BLaER1 treated with 17β-estradiol and CSF1 and Interleukin-3, amounts not matched to agents 10 nM and 100 nM (cell line): Measurements from ENCODE around the gene PTGR3.

Experiments
- H3K27ac ChIP-seq, 11 experiments: shearing (Covaris generic); formaldehyde crosslinking; 2 replicates each; pipeline ENCODE4 v1.8.1; 2022
- H3K27me3 ChIP-seq, 11 experiments: shearing (Covaris generic); formaldehyde crosslinking; 2 replicates each; pipeline ENCODE4 v1.8.1; 2022
- H3K36me3 ChIP-seq, 11 experiments: shearing (Covaris generic); formaldehyde crosslinking; 2 replicates each; pipeline ENCODE4 v1.8.1; 2022
- H3K4me1 ChIP-seq, 10 experiments: shearing (Covaris generic); formaldehyde crosslinking; 2 replicates each; pipeline ENCODE4 v1.8.1; 2022
- H3K4me2 ChIP-seq, 11 experiments: shearing (Covaris generic); formaldehyde crosslinking; 2 replicates each; pipeline ENCODE4 v1.8.1; 2022
- H3K4me3 ChIP-seq, 10 experiments: shearing (Covaris generic); formaldehyde crosslinking; 2 replicates each; pipeline ENCODE4 v1.8.1; 2022
- H3K9ac ChIP-seq, 11 experiments: shearing (Covaris generic); formaldehyde crosslinking; 2 replicates each; pipeline ENCODE4 v1.8.1; 2022
- H3K9me3 ChIP-seq, 11 experiments: shearing (Covaris generic); formaldehyde crosslinking; replicated peaks in 1 of 11; 2 replicates each; pipeline ENCODE4 v1.8.1; 2022
- H4K20me1 ChIP-seq, 11 experiments: shearing (Covaris generic); formaldehyde crosslinking; 2 replicates each; pipeline ENCODE4 v1.8.1; 2022
- Cebpa-rat ChIP-seq, 11 experiments: shearing (Covaris generic); IDR thresholded peaks; 2 replicates each; pipeline ENCODE4 v1.8.1; 2022

The PTGR3 gene

DNA sequence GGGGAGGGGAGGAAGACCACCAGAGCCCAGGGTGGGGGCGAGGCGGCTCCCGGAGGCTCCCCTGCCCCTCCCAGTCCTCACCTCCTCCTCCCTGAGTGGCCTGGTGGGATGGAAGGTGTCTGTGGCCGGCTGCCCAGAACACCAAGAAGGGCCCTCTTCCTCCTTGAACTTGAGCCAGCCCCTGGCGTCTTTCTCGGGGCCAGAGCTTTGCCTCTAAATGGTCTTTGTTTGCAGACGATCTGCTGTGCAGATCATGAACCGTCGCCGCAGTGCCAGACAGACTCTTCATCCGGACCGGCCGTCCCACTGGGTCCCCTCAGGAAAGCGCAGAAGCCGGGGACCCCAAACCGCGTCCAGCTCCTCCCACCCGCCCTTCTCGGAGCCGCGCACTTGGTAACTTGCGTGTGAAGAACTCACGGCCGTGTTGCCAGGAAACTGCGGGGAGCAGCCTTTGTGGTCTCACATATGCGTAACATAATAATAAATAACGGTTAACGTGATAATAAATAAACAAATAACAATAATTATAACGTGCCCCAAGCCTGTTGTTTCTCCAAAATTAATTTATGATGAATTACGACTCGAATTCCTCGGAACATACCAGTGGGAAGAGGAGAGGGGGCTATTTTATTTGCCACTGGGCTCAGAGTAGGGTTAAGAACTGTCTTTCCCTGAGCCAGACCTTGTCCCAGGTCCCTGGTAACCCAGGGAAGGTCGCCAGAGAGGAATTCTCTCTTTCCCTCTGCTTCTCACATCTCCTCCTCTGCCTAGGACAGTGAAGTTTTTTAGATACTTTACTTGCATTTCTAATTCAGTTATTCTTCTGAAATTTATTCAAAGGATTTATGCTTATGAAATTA lies 41.0 kb downstream of the PTGR3 start:
- H3K4me1 ChIP-seq, result peaks cover 3 to 8% (median 6%) of the 10 kb centered on the region in 10 experiments; a peak in 19 of 20 replicates
- H3K4me3 ChIP-seq, result no peak overlapping the region
- no peaks in the 10 kb centered on the region for H3K36me3 ChIP-seq
- no peaks in the 10 kb centered on the region for H4K20me1 ChIP-seq
- no peak overlapping the region for H3K4me2 ChIP-seq
- H3K9me3 ChIP-seq, result peaks cover 0 to 19% (median 6%) of the 10 kb centered on the region in 11 experiments; a peak in 11 of 22 replicates
- H3K9ac ChIP-seq, result no peak overlapping the region
- no peaks in the 10 kb centered on the region for H3K27me3 ChIP-seq
- TF ChIP-seq Cebpa-rat (IDR thresholded peaks at IDR 0.05), result no peak
- H3K27ac ChIP-seq, result no peak overlapping the region

DNA sequence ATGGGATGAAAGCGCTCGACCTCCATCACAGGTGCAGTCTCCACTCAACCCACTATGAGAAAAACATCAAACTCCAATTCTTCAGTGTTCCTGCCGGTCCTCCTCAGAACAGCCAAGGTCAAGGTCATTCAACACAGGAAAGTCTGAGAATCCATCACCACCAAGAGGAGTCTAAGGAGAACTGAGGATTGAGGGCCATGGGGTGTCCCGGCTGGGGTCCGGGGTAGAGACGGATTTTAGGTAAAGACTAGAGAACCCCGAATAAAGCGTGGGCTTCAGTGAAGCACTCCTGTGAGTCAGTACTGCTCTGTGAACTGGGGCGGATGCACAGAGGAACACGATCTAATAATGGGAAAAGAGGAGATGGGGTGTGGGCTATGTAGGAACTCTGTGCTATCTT lies 41.8 kb downstream of the PTGR3 start:
- TF ChIP-seq Cebpa-rat (IDR thresholded peaks at IDR 0.05), result no peak
- no peak overlapping the region for H3K27ac ChIP-seq
- peaks cover 0 to 19% (median 6%) of the 10 kb centered on the region in 11 experiments; a peak in 11 of 22 replicates for H3K9me3 ChIP-seq
- H4K20me1 ChIP-seq, result no peaks in the 10 kb centered on the region
- H3K4me1 ChIP-seq, result peaks cover 0 to under 1% (median 0%) of the 10 kb centered on the region in 10 experiments; a peak in 2 of 20 replicates
- H3K27me3 ChIP-seq, result no peaks in the 10 kb centered on the region
- H3K4me3 ChIP-seq, result no peak overlapping the region
- H3K4me2 ChIP-seq, result no peak overlapping the region
- no peak overlapping the region for H3K9ac ChIP-seq
- no peaks in the 10 kb centered on the region for H3K36me3 ChIP-seq

DNA sequence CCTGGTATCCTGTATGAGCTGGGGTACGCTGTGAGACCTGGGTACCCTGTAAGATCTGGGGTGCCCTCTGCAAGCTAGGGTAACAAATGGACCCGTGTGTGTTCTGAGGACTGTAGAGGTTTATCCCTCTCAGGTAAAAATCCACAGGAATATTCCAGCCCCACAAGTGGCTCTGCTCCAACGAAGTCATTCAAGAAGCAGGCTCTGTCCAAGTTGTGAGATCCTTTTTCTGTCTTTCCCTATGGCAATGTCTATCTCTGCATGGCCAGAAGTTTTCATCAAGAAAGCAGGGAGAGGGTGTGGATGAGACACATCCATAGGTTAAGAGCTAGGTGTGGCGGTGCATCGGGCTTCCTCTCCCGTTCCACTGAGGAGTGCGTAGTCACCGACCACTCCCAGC lies 43.0 kb downstream of the PTGR3 start:
- Histone ChIP-seq H3K4me1 (peaks cover 4 to 12% (median 5%) of the 10 kb centered on the region in 10 experiments; a peak in 16 of 20 replicates), H4K20me1 (no peaks in the 10 kb centered on the region), H3K9ac (no peak overlapping the region), H3K4me2 (no peak overlapping the region), H3K9me3 (peaks cover 0 to 19% (median 6%) of the 10 kb centered on the region in 11 experiments; a peak in 11 of 22 replicates), H3K27ac (no peak overlapping the region), H3K4me3 (no peak overlapping the region), H3K27me3 (no peaks in the 10 kb centered on the region), H3K36me3 (no peaks in the 10 kb centered on the region)
- TF ChIP-seq Cebpa-rat (IDR thresholded peaks at IDR 0.05), result no peak

DNA sequence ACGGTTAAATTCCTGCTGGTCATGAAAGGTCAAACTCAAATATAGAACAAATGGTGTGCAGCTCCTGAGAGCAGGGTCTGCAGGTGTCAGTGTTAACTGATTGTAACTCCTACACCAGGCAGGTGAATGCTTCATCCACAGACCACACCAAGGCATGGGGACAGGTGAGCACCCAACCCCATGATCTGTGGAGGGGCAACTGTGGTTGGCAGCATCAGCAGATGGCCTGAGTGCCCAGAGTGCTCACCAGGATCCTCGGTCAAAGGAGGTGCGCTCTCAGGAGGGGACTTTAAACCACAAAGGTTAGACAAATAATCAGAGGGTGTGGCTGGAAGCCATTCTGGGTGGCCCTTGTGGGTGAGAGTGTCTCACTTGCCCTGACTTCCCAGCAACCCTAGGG lies 44.5 kb downstream of the PTGR3 start:
- Histone ChIP-seq H3K4me1 (peaks cover 5 to 15% (median 8%) of the 10 kb centered on the region in 10 experiments; a peak in 16 of 20 replicates), H3K4me2 (no peak overlapping the region), H3K9ac (no peak overlapping the region), H3K27ac (no peak overlapping the region), H3K4me3 (no peak overlapping the region), H4K20me1 (no peaks in the 10 kb centered on the region), H3K36me3 (no peaks in the 10 kb centered on the region), H3K9me3 (peaks cover 0 to 19% (median 6%) of the 10 kb centered on the region in 11 experiments; a peak in 11 of 22 replicates), H3K27me3 (no peaks in the 10 kb centered on the region)
- TF ChIP-seq Cebpa-rat (IDR thresholded peaks at IDR 0.05), result no peak

DNA sequence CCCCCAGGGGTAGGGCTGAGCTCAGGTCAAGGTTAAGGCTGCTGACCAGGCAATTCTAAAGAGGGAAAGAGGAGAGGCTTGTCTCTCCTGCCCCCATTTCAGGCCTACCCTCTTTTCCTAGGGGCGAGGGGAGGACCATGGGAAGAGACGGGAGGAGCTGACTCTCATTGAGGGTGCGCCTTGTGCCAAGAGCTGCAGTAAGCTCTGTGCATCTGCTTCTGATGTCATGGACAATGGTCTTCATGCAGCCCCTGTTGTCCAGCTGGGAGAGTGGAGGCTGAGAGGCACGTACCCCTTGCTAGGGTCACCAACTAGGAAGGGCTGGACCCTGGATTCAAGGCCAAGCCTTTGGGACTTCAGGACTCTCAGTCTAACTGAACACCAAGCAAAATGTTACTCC lies 45.2 kb downstream of the PTGR3 start:
- Histone ChIP-seq H3K4me3 (no peak overlapping the region), H3K27me3 (no peaks in the 10 kb centered on the region), H3K36me3 (no peaks in the 10 kb centered on the region), H4K20me1 (no peaks in the 10 kb centered on the region), H3K27ac (no peak overlapping the region), H3K9me3 (peaks cover 0 to 19% (median 6%) of the 10 kb centered on the region in 11 experiments; a peak in 11 of 22 replicates), H3K4me2 (no peak overlapping the region), H3K9ac (no peak overlapping the region), H3K4me1 (peaks cover 5 to 15% (median 8%) of the 10 kb centered on the region in 10 experiments; a peak in 16 of 20 replicates)
- TF ChIP-seq Cebpa-rat (IDR thresholded peaks at IDR 0.05), result no peak

DNA sequence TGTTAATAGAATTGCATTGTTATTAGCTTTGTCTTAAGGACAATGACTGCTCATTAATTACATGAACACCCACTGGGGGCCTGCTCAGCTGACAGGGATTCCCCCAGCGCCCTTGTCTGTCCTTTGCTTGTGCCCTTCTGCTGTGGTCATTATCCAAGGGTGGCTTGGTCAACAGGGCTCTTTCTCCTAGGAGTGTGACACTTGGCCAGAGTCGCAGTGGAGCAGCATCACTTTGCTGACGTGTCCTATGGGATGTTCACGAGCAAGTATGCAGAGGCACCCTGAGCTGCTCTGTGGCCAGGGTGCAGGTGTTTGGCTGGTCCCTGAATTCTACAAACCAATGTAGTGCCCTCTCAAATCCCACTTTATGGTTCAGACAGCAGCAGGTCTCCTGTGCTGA lies 46.0 kb downstream of the PTGR3 start:
- Histone ChIP-seq H3K27me3 (no peaks in the 10 kb centered on the region), H4K20me1 (no peaks in the 10 kb centered on the region), H3K4me2 (no peak overlapping the region)

DNA sequence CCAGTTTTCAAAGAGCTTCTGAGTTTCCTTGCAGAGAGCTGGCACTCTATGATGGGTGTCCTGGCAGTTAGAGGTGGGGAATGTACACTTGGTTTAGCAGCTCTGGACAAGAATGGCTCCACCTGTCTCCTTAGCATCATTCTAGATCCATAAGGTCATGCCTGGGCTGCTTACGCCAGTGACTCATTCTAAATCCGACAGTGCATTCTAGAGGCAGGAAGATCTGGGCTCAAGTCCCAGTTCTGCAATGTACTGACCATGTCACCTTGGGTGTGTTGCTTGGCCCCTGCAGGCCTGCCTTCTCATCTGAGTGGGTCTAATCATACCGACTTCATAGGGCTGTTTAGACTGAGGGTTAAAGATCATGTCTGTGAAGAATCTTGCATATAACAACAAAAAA lies 46.5 kb downstream of the PTGR3 start:
- no peaks in the 10 kb centered on the region for H3K36me3 ChIP-seq
- H3K9me3 ChIP-seq, result peaks cover 0 to 19% (median 6%) of the 10 kb centered on the region in 11 experiments; a peak in 11 of 22 replicates
- peak overlapping the region in 4 of 11 experiments; percentile 80 to 88 (median 86); a peak in 3 of 22 replicates for H3K4me2 ChIP-seq
- TF ChIP-seq Cebpa-rat (IDR thresholded peaks at IDR 0.05), result no peak
- H3K9ac ChIP-seq, result no peak overlapping the region
- no peak overlapping the region for H3K27ac ChIP-seq
- H3K4me1 ChIP-seq, result peaks cover 5 to 15% (median 8%) of the 10 kb centered on the region in 10 experiments; a peak in 16 of 20 replicates
- no peak overlapping the region for H3K4me3 ChIP-seq
- no peaks in the 10 kb centered on the region for H3K27me3 ChIP-seq
- no peaks in the 10 kb centered on the region for H4K20me1 ChIP-seq

More for the DNA sequence above, 46.0 kb downstream of the PTGR3 start:
- no peak overlapping the region for H3K4me3 ChIP-seq
- no peak overlapping the region for H3K27ac ChIP-seq
- TF ChIP-seq Cebpa-rat (IDR thresholded peaks at IDR 0.05), result no peak
- H3K36me3 ChIP-seq, result no peaks in the 10 kb centered on the region
- H3K9ac ChIP-seq, result no peak overlapping the region
- H3K4me1 ChIP-seq, result peaks cover 5 to 15% (median 8%) of the 10 kb centered on the region in 10 experiments; a peak in 16 of 20 replicates
- H3K9me3 ChIP-seq, result peaks cover 0 to 19% (median 6%) of the 10 kb centered on the region in 11 experiments; a peak in 11 of 22 replicates

DNA sequence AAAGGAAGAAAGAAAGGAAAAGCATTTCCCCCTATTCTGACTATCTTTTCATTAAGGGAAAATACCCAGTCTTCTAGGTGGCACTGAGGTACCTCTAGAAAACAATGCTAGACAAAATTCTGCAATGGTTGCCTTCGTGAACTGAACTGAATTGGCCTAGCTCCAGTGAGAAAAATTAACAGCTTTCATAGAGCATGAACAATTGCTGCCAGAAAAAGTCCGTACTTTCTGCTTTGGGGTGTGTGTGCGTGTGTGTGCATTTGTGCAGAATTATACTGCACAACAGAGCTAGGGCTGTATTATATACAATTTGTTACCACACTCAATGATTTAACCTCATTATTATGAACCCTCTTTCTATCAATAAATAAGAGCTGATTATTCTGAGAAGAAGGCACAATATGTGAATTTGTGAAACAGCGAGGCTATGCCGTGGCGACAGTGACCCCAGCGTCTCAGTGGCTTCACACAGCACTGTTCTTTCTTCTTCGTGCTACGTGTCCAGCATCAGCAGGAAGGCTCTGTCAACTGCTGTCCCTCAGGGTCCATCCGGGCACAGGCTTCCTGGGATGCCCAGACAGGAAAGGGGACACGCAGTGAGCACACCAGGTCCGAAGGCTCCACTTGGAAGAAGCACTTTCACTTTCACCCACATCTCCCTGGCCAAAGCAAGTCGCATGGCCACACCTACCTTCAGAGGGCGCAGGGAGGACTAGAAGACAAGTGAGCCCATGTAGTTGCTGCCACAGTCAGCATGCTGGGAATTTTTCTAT lies 47.5 kb downstream of the PTGR3 start:
- Histone ChIP-seq H3K4me3 (peak overlapping the region; percentile 51 to 77 (median 65)), H3K27me3 (no peaks in the 10 kb centered on the region), H4K20me1 (no peaks in the 10 kb centered on the region), H3K27ac (peak overlapping the region in 9 of 11 experiments; percentile 31 to 63 (median 53); a peak in 13 of 22 replicates), H3K4me2 (peak overlapping the region; percentile 76 to 88 (median 85)), H3K36me3 (no peaks in the 10 kb centered on the region), H3K4me1 (peaks cover 5 to 15% (median 8%) of the 10 kb centered on the region in 10 experiments; a peak in 16 of 20 replicates), H3K9me3 (peaks cover 0 to 19% (median 6%) of the 10 kb centered on the region in 11 experiments; a peak in 11 of 22 replicates), H3K9ac (peak overlapping the region; percentile 54 to 80 (median 74); a peak in 21 of 22 replicates)
- no peak for TF ChIP-seq Cebpa-rat (IDR thresholded peaks at IDR 0.05)

DNA sequence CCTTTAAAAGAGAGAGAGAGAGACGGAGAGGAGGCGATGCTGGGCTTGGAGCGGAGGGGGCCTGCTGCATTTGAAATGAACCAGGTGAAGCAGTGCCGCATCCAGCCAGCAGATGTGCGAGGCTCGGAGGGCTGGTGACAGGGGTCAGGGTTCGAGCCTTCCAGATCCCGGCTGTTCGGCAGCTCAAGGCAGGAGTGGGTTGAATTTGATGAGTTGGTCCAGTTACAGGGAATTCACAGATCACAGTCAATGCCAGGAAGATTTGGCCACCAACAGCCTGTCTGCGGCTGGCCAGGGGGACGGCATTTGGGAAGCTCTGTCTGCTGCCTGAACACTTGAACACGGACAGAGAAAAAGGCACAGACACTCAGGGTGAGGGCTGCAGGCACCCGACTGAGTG lies 48.6 kb downstream of the PTGR3 start:
- Histone ChIP-seq H3K4me1 (peaks cover 5 to 15% (median 8%) of the 10 kb centered on the region in 10 experiments; a peak in 16 of 20 replicates), H3K4me2 (no peak overlapping the region), H3K9ac (no peak overlapping the region), H4K20me1 (no peaks in the 10 kb centered on the region), H3K4me3 (no peak overlapping the region), H3K27me3 (no peaks in the 10 kb centered on the region), H3K36me3 (no peaks in the 10 kb centered on the region), H3K9me3 (peaks cover 0 to 10% (median 6%) of the 10 kb centered on the region in 11 experiments; a peak in 10 of 22 replicates), H3K27ac (no peak overlapping the region)
- TF ChIP-seq Cebpa-rat (IDR thresholded peaks at IDR 0.05), result no peak
